ENCODE measurements around the gene ANKRD7.

GRCh38 chr7:118220583-118220982 lies 3.9 kb upstream of the ANKRD7 start:
- TF ChIP-seq CTCF (IDR thresholded peaks at IDR 0.05) (no peak), POLR2A (IDR thresholded peaks at IDR 0.05; ENCODE audit: low read depth) (no peak)

All from esophagus muscularis mucosa (tissue), 3 donors.